IMR-90 (cell line): ENCODE data around the gene IL2RG. TPM values are rescaled to one million over a fixed set of nuclear protein-coding genes. Genes with fewer than 3 reads are reported as not detected.

Source experiments
- ATAC-seq: fragments of 200-7000 bp; cut with Tn5 transposase; 2 replicates; pipeline ENCODE4 v1.9.1; 2020; ENCODE audit warnings: low read depth, mild to moderate bottlenecking, moderate library complexity
- BruUV-seq: library from RNA; stranded (reverse); fragments of 400-500 nt; replicated peaks from 2 replicates; lab custom pipeline; 2021; lab: Mats Ljungman, UMichigan
- CTCF ChIA-PET: fragments of 300-600 bp; formaldehyde crosslinking; extraction: SDS; loops from one replicate; lab custom pipeline; 2021; ENCODE audit warnings: antibody characterized with exemption; lab: Yijun Ruan, JAX
- POLR2A ChIA-PET: fragments of 300-600 bp; sonication (Branson Sonifier 250); formaldehyde crosslinking; loops from one replicate; lab custom pipeline; 2022; ENCODE audit warnings: antibody characterized with exemption; ENCODE audit not compliant: unreplicated experiment; lab: Charles Lee
- DNase-seq: peaks from one replicate; pipeline ENCODE4 v3.0.0; 2013
- H2AFZ ChIP-seq: replicated peaks from 2 replicates; pipeline ENCODE3; 2013; ENCODE audit warnings: low read length, mild to moderate bottlenecking; ENCODE audit not compliant: poor library complexity
- H2AK5ac ChIP-seq: 2 replicates; pipeline ENCODE4 v1.6.1; 2013; ENCODE audit warnings: low read depth, low read length, inconsistent platforms
- H2AK9ac ChIP-seq: replicated peaks from 2 replicates; pipeline ENCODE3; 2013; ENCODE audit warnings: mild to moderate bottlenecking, low read depth, low read length, moderate library complexity; ENCODE audit not compliant: poor library complexity
- H2BK120ac ChIP-seq: 2 replicates; pipeline ENCODE4 v1.6.1; 2013; ENCODE audit warnings: low read depth, low read length, inconsistent platforms
- H2BK15ac ChIP-seq: 3 replicates; pipeline ENCODE4 v1.6.1; 2013; ENCODE audit warnings: low read depth, low read length, inconsistent platforms
- H2BK20ac ChIP-seq: 2 replicates; pipeline ENCODE4 v1.6.1; 2013; ENCODE audit warnings: low read depth, mild to moderate bottlenecking, inconsistent platforms, low read length, moderate library complexity
- H2BK5ac ChIP-seq: 2 replicates; pipeline ENCODE4 v1.6.1; 2013; ENCODE audit warnings: mild to moderate bottlenecking, low read depth, low read length, inconsistent platforms; ENCODE audit not compliant: poor library complexity, severe bottlenecking
- H3K14ac ChIP-seq: replicated peaks from 2 replicates; pipeline ENCODE4 v1.6.1; 2013; ENCODE audit warnings: low read depth, low read length, inconsistent platforms
- H3K18ac ChIP-seq: 2 replicates; pipeline ENCODE4 v1.6.1; 2013; ENCODE audit warnings: low read depth, low read length, control low read depth
- H3K23ac ChIP-seq: 2 replicates; pipeline ENCODE4 v1.6.1; 2013; ENCODE audit warnings: low read depth, low read length, inconsistent platforms
- H3K27ac ChIP-seq: 2 replicates; pipeline ENCODE4 v1.5.1; 2013; ENCODE audit warnings: mild to moderate bottlenecking, control low read depth, low read length; ENCODE audit not compliant: insufficient read depth
- H3K27me3 ChIP-seq: 2 replicates; pipeline ENCODE4 v1.6.1; 2013; ENCODE audit warnings: low read length; ENCODE audit not compliant: control insufficient read depth, insufficient read depth
- H3K36me3 ChIP-seq: 2 replicates; pipeline ENCODE4 v1.6.1; 2013; ENCODE audit warnings: low read length, mixed read lengths; ENCODE audit not compliant: control insufficient read depth, insufficient read depth
- H3K4ac ChIP-seq: 2 replicates; pipeline ENCODE4 v1.6.1; 2013; ENCODE audit warnings: low read depth, low read length, inconsistent platforms
- H3K4me1 ChIP-seq: 2 replicates; pipeline ENCODE4 v1.6.1; 2013; ENCODE audit warnings: low read length, mixed read lengths; ENCODE audit not compliant: control insufficient read depth, insufficient read depth
- H3K4me2 ChIP-seq: 2 replicates; pipeline ENCODE4 v1.6.1; 2013; ENCODE audit warnings: low read depth, mild to moderate bottlenecking, control low read depth, low read length, moderate library complexity
- H3K4me3 ChIP-seq: 2 replicates; pipeline ENCODE4 v1.5.1; 2013; ENCODE audit warnings: low read depth, mild to moderate bottlenecking, control low read depth, low read length, moderate library complexity; ENCODE audit not compliant: insufficient read depth
- H3K56ac ChIP-seq: 2 replicates; pipeline ENCODE4 v1.6.1; 2013; ENCODE audit warnings: low read length, inconsistent platforms; ENCODE audit not compliant: insufficient read depth; ENCODE audit errors: extremely low read depth
- H3K79me1 ChIP-seq, 2 experiments: 2 replicates each; pipeline ENCODE4 v1.6.1; 2013; ENCODE audit warnings: low read length in 2 of 2, inconsistent platforms in 1 of 2, low read depth in 1 of 2
- H3K9ac ChIP-seq: 2 replicates; pipeline ENCODE4 v1.6.1; 2013; ENCODE audit warnings: low read depth, low read length, control low read depth
- H3K9me1 ChIP-seq: 2 replicates; pipeline ENCODE4 v1.6.1; 2013; ENCODE audit warnings: low read length, inconsistent platforms; ENCODE audit not compliant: insufficient read depth
- H3K9me3 ChIP-seq: 2 replicates; pipeline ENCODE4 v1.6.1; 2013; ENCODE audit warnings: low read length; ENCODE audit not compliant: control insufficient read depth, insufficient read depth
- H4K20me1 ChIP-seq: 2 replicates; pipeline ENCODE4 v1.6.1; 2013; ENCODE audit warnings: low read length, inconsistent platforms; ENCODE audit not compliant: insufficient read depth
- H4K5ac ChIP-seq: 2 replicates; pipeline ENCODE4 v1.6.1; 2013; ENCODE audit warnings: mild to moderate bottlenecking, low read depth, low read length, control low read depth
- H4K8ac ChIP-seq, 2 experiments: 2 replicates each; pipeline ENCODE4 v1.6.1; 2013; ENCODE audit warnings: low read depth in 2 of 2, low read length in 2 of 2, control low read depth in 1 of 2, inconsistent platforms in 1 of 2
- H4K91ac ChIP-seq: 2 replicates; pipeline ENCODE4 v1.6.1; 2013; ENCODE audit warnings: low read depth, low read length, inconsistent platforms; ENCODE audit not compliant: insufficient read depth
- RAD21 ChIP-seq: IDR thresholded peaks from 2 replicates; pipeline ENCODE4 v1.6.1; 2012; ENCODE audit warnings: low read length, improper control_type of control experiment
- WGBS, 2 experiments: methylation state at CpG; one replicate each; pipeline versions ENCODE4 v1.1.5 to v1.1.7; 2013; ENCODE audit warnings: missing lambda C conversion rate in 2 of 2; ENCODE audit not compliant: insufficient read length in 1 of 2; ENCODE audit errors: extremely low coverage in 2 of 2; 5-methylcytosine and 5-hydroxymethylcytosine counted together
- dilution Hi-C: fragments of 300-500 bp; cut with HindIII; formaldehyde crosslinking; loops from one replicate; pipeline ENCODE4 v1.14.3; 2018; ENCODE audit warnings: low sequenced_read_pairs; ENCODE audit not compliant: unreplicated experiment
- in situ Hi-C: fragments of 300-500 bp; cut with MboI; formaldehyde crosslinking; loops from 3 replicates; pipeline ENCODE4 v1.14.3; 2019; ENCODE audit warnings: low sequenced_read_pairs, inconsistent platforms, mixed read lengths
- intact Hi-C: fragments of 100-400 bp; cut with micrococcal nuclease; formaldehyde crosslinking; loops from 2 replicates; pipeline ENCODE4 v1.10.0; 2022
- polyA plus RNA-seq, 3 experiments: library from polyadenylated mRNA; depleted of rRNA; stranded (reverse); fragments of >200 nt; gene quantifications; 2 replicates each; pipeline ENCODE4 v1.2.3, GENCODE V29; 2012; ENCODE audit warnings: low replicate concordance in 1 of 3
- total RNA-seq: library from RNA; depleted of rRNA; stranded (reverse); fragments of >200 nt; gene quantifications from 2 replicates; pipeline ENCODE4 v1.2.3, GENCODE V29; 2012

Gene IL2RG
- total and polyA plus RNA-seq, 2 of the 4 experiments (the other 2 are of a cell fraction) = not detected

DNA sequence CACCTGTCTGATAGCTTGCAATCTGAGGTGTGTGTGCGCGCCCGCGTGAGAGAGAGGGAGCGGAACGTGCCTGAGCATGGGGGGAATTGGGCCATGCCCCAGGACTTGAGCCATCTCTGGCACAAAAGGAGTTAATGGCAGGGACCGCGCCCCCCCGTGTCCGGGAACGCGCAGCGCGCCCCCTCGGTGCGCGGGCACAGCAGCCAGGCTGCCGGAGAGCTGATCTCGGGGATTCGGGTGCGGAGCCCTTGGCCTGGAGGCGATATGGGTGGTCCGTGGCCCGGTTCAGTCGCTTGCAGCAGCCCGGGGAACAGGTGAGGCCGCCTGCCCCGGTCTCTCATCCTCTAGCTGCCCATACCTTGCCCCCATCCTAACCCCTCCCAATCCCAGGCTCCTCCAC, 33.3 kb upstream of the IL2RG start, which contains the start of gene NLGN3:
NLGN3 (plus strand) TSS at position 191 of the 400 bp plus-strand sequence. CDS start 2,909 bp downstream, outside the sequence.
- peak within 1 kb of the TSS; percentile 46; the same call in 1 of the 2 replicates for H3K4me2 ChIP-seq
- no peak within 1 kb of the TSS for H2BK20ac ChIP-seq
- intact Hi-C loops (no loop called here), in situ Hi-C loops (no loop called here), dilution Hi-C loops (no loop called here)
- peak within 1 kb of the TSS; percentile 71 for H2AFZ ChIP-seq
- no peak within 1 kb of the TSS for H2BK5ac ChIP-seq
- H4K8ac ChIP-seq = peak within 1 kb of the TSS in 1 of 2 experiments; percentile 69; a peak in 2 of 4 replicates
- H2BK120ac ChIP-seq = no peak within 1 kb of the TSS
- H3K9ac ChIP-seq = no peak within 1 kb of the TSS
- H4K5ac ChIP-seq = no peak within 1 kb of the TSS
- H3K9me3 ChIP-seq = no peaks in the 10 kb centered on the region
- peaks cover 2% of the 10 kb centered on the region; the same call in 1 of the 2 replicates for H3K4me1 ChIP-seq
- H3K56ac ChIP-seq = no peak within 1 kb of the TSS
- ChIA-PET CTCF (no interaction called here), POLR2A (no interaction called here)
- H3K79me1 ChIP-seq = no peaks in the 10 kb centered on the region
- DNase-seq = no peak
- H4K91ac ChIP-seq = no peak within 1 kb of the TSS
- no peak within 1 kb of the TSS for H3K14ac ChIP-seq
- H3K27me3 ChIP-seq = peaks cover 2% of the 10 kb centered on the region; the same call in 1 of the 2 replicates
- H3K18ac ChIP-seq = no peak within 1 kb of the TSS
- no peak for TF ChIP-seq RAD21
- no peak within 1 kb of the TSS; the same call in 1 of the 2 replicates for H3K4ac ChIP-seq
- H3K9me1 ChIP-seq = peaks cover 3% of the 10 kb centered on the region; the same call in 1 of the 2 replicates
- ATAC-seq = no peak
- no peak within 1 kb of the TSS for H2BK15ac ChIP-seq
- no peak within 1 kb of the TSS for H3K23ac ChIP-seq
- H3K27ac ChIP-seq = no peak within 1 kb of the TSS
- H3K36me3 ChIP-seq = peaks cover 12% of the 10 kb centered on the region; the same call in 1 of the 2 replicates
- H3K4me3 ChIP-seq = no peak within 1 kb of the TSS
- no peak within 1 kb of the TSS for H2AK5ac ChIP-seq
- WGBS, 2 experiments = 62% methylated on average over 6 of the region's 28 CpGs; no CpG with 5 or more reads in 1 of the 2 experiments
- H2AK9ac ChIP-seq = no peak within 1 kb of the TSS
- no peaks in the 10 kb centered on the region for H4K20me1 ChIP-seq
- BruUV-seq = no TSS peak
